DOHH2 (cell line): ENCODE measurements around the gene PAPOLA.

Experiments used
- H3F3A ChIP-seq: fragments of 200-600 bp; sonication (generic), shearing (Covaris generic); 2 replicates; pipeline ENCODE4 v1.6.0; 2016; ENCODE audit warnings: antibody characterized with exemption, mild to moderate bottlenecking; ENCODE audit not compliant: control insufficient read depth, insufficient read depth
- H3K27ac ChIP-seq: fragments of 200-600 bp; sonication (generic); 2 replicates; pipeline ENCODE4 v1.5.1; 2014; ENCODE audit warnings: low read depth, mild to moderate bottlenecking, low read length, moderate library complexity
- H3K27me3 ChIP-seq: fragments of 200-600 bp; sonication (generic); 2 replicates; pipeline ENCODE4 v1.6.1; 2014; ENCODE audit warnings: mild to moderate bottlenecking, low read length, mixed read lengths; ENCODE audit not compliant: control insufficient read depth
- H3K36me3 ChIP-seq: fragments of 200-600 bp; sonication (generic); 2 replicates; pipeline ENCODE4 v1.6.1; 2014; ENCODE audit warnings: mild to moderate bottlenecking, low read length, moderate library complexity, mixed read lengths; ENCODE audit not compliant: control insufficient read depth
- H3K4me1 ChIP-seq: fragments of 200-600 bp; sonication (generic); 2 replicates; pipeline ENCODE4 v1.6.1; 2014; ENCODE audit warnings: mild to moderate bottlenecking, low read length, mixed read lengths; ENCODE audit not compliant: control insufficient read depth
- H3K4me2 ChIP-seq: fragments of 200-600 bp; sonication (generic); 2 replicates; pipeline ENCODE4 v1.6.0; 2014; ENCODE audit warnings: mild to moderate bottlenecking, low read length, moderate library complexity
- H3K4me3 ChIP-seq: fragments of 200-600 bp; sonication (generic); 2 replicates; pipeline ENCODE4 v1.5.1; 2014; ENCODE audit warnings: mild to moderate bottlenecking, low read length, mixed read lengths
- H3K79me2 ChIP-seq: fragments of 200-600 bp; sonication (generic); 2 replicates; pipeline ENCODE4 v1.6.1; 2014; ENCODE audit warnings: mild to moderate bottlenecking, low read length, mixed read lengths; ENCODE audit not compliant: control insufficient read depth
- H3K9me2 ChIP-seq: fragments of 200-600 bp; sonication (generic); replicated peaks from 2 replicates; pipeline ENCODE4 v1.6.1; 2014; ENCODE audit warnings: mild to moderate bottlenecking, low read length, mixed read lengths; ENCODE audit not compliant: control insufficient read depth
- H3K9me3 ChIP-seq: fragments of 200-600 bp; sonication (generic); 2 replicates; pipeline ENCODE4 v1.6.1; 2014; ENCODE audit warnings: antibody characterized with exemption, low read length, mixed read lengths; ENCODE audit not compliant: control insufficient read depth, insufficient read depth
- H4K20me1 ChIP-seq: fragments of 200-600 bp; sonication (generic); 2 replicates; pipeline ENCODE4 v1.6.0; 2014; ENCODE audit warnings: low read depth, mild to moderate bottlenecking, antibody characterized with exemption, low read length, moderate library complexity; ENCODE audit not compliant: control insufficient read depth, insufficient read depth
- EZH2phosphoT487 ChIP-seq: fragments of 200-600 bp; sonication (generic); IDR thresholded peaks from 2 replicates; pipeline ENCODE4 v1.6.1; 2017; ENCODE audit warnings: borderline replicate concordance, mild to moderate bottlenecking, antibody characterized with exemption, low read length, moderate library complexity, mixed read lengths
- TF ChIP-seq, protein P1 (sequence below): fragments of 200-600 bp; sonication (generic); IDR thresholded peaks from one replicate; pipeline ENCODE4 v1.5.1; 2014; ENCODE audit warnings: antibody characterized with exemption, mild to moderate bottlenecking, low read depth, low read length; ENCODE audit not compliant: poor library complexity, severe bottlenecking

PAPOLA gene

GRCh38 chr14:96479435-96480146, 22.6 kb upstream of the PAPOLA start:
- H3K27me3 ChIP-seq, result 0 out of 2 replicates have a peak, but pooled peaks cover 3% of the 10 kb centered on the region
- H3K4me1 ChIP-seq, result no peaks in the 10 kb centered on the region
- no peak overlapping the region for H3K4me3 ChIP-seq
- no peaks in the 10 kb centered on the region for H4K20me1 ChIP-seq
- no peaks in the 10 kb centered on the region for H3K9me3 ChIP-seq
- no peak for TF ChIP-seq EZH2phosphoT487
- TF ChIP-seq, protein P1, sequence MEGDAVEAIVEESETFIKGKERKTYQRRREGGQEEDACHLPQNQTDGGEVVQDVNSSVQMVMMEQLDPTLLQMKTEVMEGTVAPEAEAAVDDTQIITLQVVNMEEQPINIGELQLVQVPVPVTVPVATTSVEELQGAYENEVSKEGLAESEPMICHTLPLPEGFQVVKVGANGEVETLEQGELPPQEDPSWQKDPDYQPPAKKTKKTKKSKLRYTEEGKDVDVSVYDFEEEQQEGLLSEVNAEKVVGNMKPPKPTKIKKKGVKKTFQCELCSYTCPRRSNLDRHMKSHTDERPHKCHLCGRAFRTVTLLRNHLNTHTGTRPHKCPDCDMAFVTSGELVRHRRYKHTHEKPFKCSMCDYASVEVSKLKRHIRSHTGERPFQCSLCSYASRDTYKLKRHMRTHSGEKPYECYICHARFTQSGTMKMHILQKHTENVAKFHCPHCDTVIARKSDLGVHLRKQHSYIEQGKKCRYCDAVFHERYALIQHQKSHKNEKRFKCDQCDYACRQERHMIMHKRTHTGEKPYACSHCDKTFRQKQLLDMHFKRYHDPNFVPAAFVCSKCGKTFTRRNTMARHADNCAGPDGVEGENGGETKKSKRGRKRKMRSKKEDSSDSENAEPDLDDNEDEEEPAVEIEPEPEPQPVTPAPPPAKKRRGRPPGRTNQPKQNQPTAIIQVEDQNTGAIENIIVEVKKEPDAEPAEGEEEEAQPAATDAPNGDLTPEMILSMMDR, result no peak
- H3K9me2 ChIP-seq, result no peaks in the 10 kb centered on the region
- no peaks in the 10 kb centered on the region for H3F3A ChIP-seq
- H3K79me2 ChIP-seq, result no peaks in the 10 kb centered on the region
- H3K4me2 ChIP-seq, result no peak overlapping the region
- no peak overlapping the region for H3K27ac ChIP-seq
- H3K36me3 ChIP-seq, result no peaks in the 10 kb centered on the region

GRCh38 chr14:96481731-96482314, 20.4 kb upstream of the PAPOLA start:
- Histone ChIP-seq H3K4me3 (no peak overlapping the region), H3K79me2 (no peaks in the 10 kb centered on the region), H3K9me2 (no peaks in the 10 kb centered on the region), H3F3A (no peaks in the 10 kb centered on the region), H3K36me3 (no peaks in the 10 kb centered on the region), H3K27ac (no peak overlapping the region), H3K4me1 (peaks cover 7% of the 10 kb centered on the region), H4K20me1 (no peaks in the 10 kb centered on the region), H3K4me2 (no peak overlapping the region), H3K27me3 (0 out of 2 replicates have a peak, but pooled peaks cover 3% of the 10 kb centered on the region), H3K9me3 (no peaks in the 10 kb centered on the region)
- no peak for TF ChIP-seq EZH2phosphoT487
- TF ChIP-seq, protein P1, result no peak

DNA sequence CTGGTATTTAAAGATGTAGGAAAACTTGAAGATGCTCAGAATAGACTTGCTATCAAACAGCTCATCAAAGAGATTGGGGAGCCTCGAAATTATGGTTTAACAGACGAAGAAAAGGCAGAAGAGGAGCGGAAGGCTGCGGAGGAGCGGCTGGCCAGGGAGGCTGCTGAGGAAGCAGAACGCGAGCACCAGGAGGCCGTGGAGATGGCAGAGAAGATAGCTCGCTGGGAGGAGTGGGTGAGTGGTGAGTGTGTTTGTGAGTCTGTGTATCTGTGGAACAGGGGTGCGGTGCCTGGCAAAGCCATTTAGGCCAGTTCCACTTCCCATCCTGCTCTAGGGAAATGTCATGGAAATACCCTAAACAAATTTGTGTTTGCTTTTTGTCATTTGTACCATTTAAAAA, 19.2 kb upstream of the PAPOLA start:
- peaks cover 10% of the 10 kb centered on the region for H3K4me1 ChIP-seq
- no peaks in the 10 kb centered on the region for H3K79me2 ChIP-seq
- no peaks in the 10 kb centered on the region for H3K27me3 ChIP-seq
- H3K9me3 ChIP-seq, result no peaks in the 10 kb centered on the region
- H3K4me2 ChIP-seq, result no peak overlapping the region
- no peaks in the 10 kb centered on the region for H4K20me1 ChIP-seq
- H3K27ac ChIP-seq, result no peak overlapping the region
- H3K9me2 ChIP-seq, result no peaks in the 10 kb centered on the region
- no peaks in the 10 kb centered on the region for H3K36me3 ChIP-seq
- H3F3A ChIP-seq, result no peaks in the 10 kb centered on the region
- TF ChIP-seq EZH2phosphoT487, result no peak
- TF ChIP-seq, protein P1, result no peak
- H3K4me3 ChIP-seq, result no peak overlapping the region
